ENCODE results near the gene PPIF.

- TF ChIP-seq CTCF (IDR thresholded peaks at IDR 0.05) = no peak
- no peak for TF ChIP-seq POLR2A (IDR thresholded peaks at IDR 0.05)
Observed at GRCh38 chr10:79394664-79395063, 47.4 kb downstream of the PPIF start.

All from testis (tissue), 2 donors.